D341Med (cell line): ENCODE results near the gene FOXD2.
"Not testable (repeated sequence)": the region's sequence is repeated elsewhere in the genome, so short reads cannot be mapped to it uniquely, and the experiment has no call there.

Source experiments
- DNase-seq: peaks from one replicate; pipeline ENCODE4 v3.0.0; 2012; ENCODE audit warnings: low spot score

FOXD2 gene

DNA sequence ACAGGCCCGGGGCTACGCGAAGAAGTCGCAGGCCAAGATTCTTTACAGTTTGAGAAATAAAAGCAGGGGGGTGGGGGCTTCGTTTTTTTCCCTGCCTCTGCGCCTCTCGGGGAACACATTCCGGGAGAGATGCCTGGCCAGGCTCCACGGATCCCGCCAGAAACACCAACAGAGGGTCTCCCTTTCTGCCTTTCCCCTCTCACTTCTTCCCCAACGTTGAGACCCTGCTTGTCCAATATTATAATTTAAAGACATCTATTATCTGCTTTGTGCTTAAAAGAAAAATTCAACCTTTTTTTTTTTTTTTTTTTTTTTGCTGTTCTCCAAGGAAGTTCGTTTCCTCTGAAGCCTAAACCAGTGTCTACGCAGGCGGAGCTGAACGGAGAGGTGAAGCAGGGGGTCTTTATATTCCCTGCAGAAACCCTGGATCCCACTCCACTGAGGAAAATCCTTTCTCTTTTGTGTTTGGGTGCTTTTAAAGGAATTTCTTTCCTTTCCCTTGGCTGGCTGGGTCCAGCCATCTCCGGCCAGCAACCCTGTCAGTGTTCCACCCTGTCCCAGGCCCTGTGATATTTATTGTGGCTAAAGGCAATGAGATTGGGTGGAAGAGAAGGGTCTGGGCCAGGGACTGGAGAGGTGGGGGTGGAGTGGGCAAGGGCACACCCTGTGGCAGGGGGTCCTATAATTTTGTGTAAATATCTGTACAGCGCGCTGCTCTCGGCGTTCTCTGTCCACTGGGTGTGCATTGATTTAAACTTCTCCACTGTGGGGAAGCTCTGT is 2.2 kb downstream of the FOXD2 start:
- DNase-seq: no peak

- no peak for DNase-seq
Measured at GRCh38 chr1:47440599-47441081, 2.8 kb downstream of the FOXD2 start.

DNA sequence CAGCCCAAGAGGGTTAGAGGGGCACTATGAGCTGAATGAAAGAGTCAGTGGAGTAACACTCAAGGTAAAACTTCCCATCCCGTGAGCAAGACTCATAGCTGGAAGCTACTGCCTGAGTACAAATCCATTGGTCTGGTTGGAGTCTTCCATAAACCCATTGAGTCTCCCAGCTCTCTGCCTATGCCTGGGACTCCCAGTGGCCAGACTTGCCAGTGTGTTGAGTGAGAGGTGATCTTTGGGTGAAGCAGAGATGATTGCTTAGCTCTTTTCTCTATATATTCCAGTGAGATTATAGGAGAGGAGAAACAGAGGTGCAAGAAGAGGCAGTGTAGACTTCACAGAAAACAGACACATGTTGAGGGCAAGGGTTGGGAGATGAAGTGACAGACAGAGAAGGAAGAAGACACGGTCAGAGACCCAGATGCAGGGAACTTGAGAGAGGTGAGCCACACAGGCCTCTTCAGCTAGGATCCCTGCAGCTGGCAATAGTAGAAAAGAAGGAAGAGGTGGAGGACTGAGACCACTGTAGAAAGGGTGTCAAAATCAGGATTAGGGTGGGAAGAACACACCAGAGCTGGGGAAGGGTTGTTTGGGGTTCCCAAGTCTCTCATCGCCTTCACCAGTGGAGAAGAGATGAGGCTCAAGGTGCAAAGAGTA is 3.7 kb downstream of the FOXD2 start:
- no peak for DNase-seq

- DNase-seq: no peak
Measured at GRCh38 chr1:47442202-47442601, 4.4 kb downstream of the FOXD2 start.

DNA sequence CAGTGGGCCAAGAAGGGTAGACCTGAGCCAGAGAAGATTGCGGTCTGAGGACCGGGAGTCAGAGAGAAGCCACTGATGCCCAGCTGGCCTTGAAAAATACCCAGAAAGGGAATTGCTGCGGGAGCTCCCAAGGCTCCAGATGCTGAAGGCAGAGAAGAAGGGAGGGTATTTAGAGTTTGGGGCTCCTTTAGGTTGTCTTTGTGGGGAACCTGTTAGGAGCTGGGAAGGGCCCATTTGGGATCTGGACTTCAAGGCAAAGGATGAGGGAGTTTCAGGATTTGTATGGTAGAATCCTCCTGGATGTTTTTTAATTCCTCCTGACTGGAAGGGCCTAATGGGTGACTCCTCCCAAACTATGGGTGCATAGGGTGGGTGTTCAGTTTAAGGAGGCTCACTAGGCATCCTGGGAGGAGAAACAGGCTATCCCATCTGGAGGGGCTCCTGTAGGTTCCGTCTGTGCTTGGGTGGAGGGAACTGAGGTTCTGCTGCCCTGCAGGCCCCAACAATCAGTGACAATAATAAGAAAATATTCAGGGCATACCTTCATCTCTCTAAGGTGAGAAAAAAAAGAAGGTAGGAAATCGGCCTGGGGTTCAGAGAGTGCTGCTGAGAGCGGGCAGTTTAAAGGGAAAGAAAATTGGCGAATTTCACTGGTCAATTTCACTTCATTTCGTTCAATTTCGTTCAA is 5.1 kb downstream of the FOXD2 start:
- DNase-seq: no peak

DNA sequence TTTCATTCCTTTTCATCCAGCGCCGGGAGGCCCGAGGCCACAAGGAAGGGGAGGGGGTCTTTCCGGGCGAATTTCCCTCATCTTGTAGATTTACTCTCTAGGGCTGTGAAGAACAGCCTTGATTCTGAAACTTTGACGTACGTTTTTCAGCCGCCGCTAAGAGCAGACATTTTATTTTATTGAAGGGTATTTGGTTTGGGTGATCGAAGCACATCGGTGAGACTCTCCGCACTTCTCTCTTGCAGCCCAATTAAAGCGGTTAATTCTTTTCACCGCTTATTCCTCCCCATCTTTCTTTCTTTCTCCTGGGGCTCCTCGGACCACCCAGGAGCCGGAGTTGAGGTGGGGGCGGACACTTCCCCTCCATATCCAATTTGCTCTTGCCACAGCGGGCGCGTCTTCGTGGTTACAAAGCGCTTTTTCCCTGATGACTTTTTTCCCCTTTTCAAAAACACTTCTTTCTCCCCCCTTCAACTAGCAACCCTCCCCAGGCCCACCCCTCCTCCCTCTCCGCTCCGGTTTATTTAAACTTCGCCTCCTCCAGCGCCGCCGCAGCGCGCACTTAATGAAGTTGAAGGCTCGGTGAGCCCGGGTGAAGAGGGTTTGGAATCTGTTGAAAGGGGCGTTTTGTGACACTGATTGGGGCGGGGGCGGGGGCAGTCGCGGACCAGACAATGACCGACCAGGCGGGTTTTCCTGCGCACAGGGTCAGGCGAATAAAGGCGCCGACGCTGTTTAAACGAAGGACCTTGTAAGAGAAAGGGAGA is 5.9 kb downstream of the FOXD2 start:
- DNase-seq: no peak

DNA sequence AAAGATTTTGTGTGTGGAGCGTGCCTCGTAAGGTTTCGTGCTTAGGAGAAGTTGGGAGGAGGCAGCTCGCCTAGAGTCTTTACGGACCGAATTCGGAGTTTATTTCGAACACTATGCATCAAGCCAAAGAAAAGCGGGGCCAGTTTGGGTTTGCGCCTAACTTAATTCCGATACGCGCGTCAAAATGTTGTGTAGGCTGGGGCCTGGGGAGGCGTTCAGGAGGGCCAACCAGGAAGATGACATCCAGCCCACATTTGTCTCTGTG is 6.4 kb downstream of the FOXD2 start:
- DNase-seq: no peak

- DNase-seq: peak; percentile 56
Measured at GRCh38 chr1:47444562-47445465, 7.0 kb downstream of the FOXD2 start.

DNA sequence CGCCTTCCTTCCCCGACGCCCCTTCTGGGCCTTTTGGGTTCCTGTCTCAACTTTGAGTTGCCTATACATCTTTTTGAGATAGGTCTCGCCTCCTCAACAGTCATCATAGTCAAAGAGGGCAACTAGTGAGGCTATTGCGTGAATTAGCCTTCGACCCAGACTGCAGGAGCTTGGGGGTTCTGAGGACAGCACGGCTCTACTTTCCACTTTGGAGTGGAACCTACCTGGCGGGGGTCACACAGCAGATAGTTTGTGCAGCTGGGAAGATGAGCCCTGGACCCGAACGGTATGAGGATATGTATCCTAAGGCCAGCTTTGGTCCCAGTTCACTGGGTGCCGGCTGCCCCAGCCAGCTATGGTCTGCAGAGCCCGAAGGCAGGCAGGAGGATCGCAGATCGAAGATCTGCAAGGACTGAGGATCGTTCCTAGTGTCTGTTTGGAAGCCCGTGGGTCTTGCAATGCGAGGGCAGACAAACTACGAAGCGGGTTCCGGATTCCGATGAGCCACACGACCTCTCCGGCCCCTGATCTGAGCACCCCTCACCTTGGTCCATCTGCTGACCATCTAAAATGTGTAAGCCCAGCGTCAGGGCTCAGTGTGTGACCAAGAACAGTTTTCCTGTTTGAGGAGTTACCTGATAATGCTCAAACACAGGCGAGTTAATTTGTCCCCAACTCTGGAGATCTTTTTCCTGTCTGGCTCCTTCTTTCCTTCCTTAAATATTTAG is 8.1 kb downstream of the FOXD2 start:
- no peak for DNase-seq

DNA sequence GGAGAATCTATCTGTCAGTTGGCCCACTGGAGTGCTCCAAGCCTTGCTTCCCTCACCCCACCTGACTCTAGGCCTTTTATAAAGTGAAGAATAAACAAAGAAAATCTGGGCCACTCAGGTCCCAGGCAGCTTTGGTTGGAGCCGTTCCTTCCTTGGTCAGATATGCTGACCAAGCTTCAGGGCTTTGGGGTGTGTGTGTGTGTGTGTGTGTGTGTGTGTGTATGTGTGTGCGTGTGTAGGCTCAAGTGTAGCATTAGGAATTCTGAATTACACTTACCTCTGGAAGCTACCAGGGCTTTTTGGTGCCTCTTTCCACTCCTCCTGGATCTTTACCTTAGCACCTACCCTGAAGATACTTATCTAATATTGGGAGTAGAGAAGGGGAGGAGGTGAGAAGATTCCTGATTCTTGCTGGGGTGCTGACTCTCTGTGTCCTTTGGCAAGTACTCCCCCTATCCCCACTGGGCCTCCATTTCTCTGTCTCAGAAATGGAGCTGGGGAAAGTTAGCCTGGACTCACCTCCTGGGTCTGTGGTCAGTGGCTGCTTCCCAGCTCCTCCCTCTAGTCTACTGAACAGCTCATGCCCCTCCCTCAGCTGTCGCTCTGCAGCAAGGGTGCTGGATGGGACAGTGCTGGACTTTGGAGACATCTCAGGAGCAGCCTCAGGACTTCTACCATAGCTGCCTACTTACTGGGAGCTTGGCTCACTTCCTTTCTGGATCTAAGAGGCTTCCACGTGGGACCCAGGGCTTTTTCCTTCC is 10.8 kb downstream of the FOXD2 start:
- no peak for DNase-seq

- DNase-seq: peak; percentile 75
Measured at GRCh38 chr1:47449822-47450552, 12.1 kb downstream of the FOXD2 start.

- DNase-seq: no peak
Measured at GRCh38 chr1:47450606-47451005, 12.8 kb downstream of the FOXD2 start.

DNA sequence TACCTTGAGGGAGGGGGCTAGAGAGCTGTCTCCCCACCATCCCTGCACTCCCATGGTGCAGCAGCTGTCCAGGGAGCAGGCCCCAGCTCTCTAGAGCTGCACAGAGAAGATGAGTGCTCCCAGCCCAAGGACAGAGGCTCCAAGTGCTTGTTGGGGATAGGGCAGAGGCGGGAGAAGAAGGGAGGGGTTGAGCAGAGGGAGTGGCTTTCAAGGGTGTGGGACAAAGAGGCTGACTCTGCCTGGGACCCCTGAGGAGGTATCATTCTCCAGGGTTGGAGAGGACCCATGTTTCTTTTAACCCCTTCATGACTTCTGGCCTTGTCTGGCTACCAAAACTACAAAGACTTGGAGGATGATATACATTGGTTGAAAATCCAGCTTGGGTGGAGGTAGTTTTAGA is 14.6 kb downstream of the FOXD2 start:
- no peak for DNase-seq

DNA sequence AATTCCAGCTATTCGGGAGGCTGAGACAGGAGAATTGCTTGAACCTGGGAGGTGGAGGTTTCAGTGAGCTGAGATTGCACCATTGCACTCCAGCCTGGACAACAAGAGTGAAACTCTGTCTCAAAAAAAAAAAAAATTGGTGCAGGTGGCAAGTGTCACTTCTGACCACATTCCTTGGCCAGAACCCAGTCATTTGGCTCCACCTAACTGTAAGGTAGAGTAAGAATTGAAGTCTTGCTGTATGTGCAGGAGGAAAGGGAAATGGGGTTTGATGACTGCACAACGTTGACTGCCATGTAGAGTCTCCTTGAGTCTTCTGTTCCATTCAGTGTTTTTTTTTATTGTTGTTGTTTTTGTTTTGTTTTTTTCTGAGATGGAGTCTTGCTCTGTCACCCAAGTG is 16.1 kb downstream of the FOXD2 start:
- DNase-seq: not testable (repeated sequence)

GRCh38 chr1:47456250-47456649 is 18.4 kb downstream of the FOXD2 start:
- no peak for DNase-seq

GRCh38 chr1:47457547-47457946 is 19.7 kb downstream of the FOXD2 start:
- not testable (repeated sequence) for DNase-seq

DNA sequence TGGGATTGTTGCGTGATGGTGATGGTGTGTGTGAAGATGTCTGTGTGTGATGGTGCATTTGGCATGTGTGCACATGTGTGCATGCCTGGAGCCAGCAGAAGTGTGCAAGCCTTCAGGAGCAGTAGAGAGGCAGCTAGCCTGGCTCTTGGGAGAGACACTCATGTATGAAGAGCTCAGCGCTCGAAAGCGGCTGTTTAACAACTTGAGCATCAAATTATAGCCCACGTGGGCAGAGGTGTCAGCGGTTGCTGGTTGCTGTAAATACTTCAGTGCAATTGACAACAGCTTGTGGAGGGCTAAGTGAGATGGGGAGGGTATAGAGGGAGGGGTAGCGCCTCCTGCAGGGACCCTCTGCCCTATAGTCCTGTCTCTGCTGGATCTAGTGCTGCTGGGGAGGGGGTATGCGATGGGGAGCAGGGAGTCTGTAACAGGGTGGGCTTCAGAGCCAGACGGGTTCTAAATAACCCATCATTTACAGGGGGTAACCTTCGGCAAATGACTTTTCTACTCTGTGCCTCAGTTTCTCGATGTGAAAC is 21.5 kb downstream of the FOXD2 start:
- no peak for DNase-seq

DNA sequence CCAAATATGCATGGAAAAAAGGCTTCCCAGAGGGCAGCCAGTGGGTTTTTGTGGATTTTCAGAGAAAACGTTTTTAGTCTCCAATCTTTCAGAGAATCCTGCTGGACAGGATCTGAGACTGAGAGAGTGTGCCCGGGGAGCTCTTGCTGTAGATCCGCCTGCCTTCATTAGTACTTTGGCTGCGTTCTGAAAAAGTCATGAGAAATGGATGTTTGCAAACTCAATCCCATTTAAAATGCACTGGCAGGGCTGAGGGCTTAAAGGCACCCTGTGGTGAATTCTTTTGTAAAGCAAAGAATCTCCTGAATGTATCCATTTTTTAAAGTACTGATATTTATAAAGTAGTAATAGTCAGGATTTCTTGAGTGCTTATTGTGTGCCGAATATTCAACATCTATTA is 22.2 kb downstream of the FOXD2 start:
- no peak for DNase-seq

- no peak for DNase-seq
Measured at GRCh38 chr1:47460456-47460855, 22.6 kb downstream of the FOXD2 start.
